Vagina (tissue), 2 donors: ENCODE measurements around the gene PPP2R2D. TPM values are rescaled to one million over a fixed set of nuclear protein-coding genes. Genes with fewer than 3 reads are reported as not detected.

Experiments
- DNase-seq, 2 donors: peaks; one replicate each; pipeline ENCODE4 v3.0.0-alpha.2; 2017; ENCODE audit errors: extremely low spot score in 2 of 2
- H3K27ac ChIP-seq: fragments of 200-600 bp; sonication (generic); one replicate; pipeline ENCODE4 v1.5.1; 2019
- H3K27me3 ChIP-seq: fragments of 200-600 bp; sonication (generic); one replicate; pipeline ENCODE4 v1.5.1; 2019
- H3K36me3 ChIP-seq, 2 donors: fragments of 200-600 bp; sonication (generic); one replicate each; pipeline ENCODE4 v1.5.1; 2017 to 2019
- H3K4me1 ChIP-seq: fragments of 200-600 bp; sonication (generic); one replicate; pipeline ENCODE4 v1.5.1; 2019
- H3K4me3 ChIP-seq, 2 donors: fragments of 200-600 bp; sonication (generic); 1 replicate in 1 of 2; 2 replicates in 1 of 2; pipeline ENCODE4 v1.5.1; 2016 to 2019
- H3K9me3 ChIP-seq: fragments of 200-600 bp; sonication (generic); one replicate; pipeline ENCODE4 v1.5.1; 2019
- POLR2A ChIP-seq, 2 donors: fragments of 450-650 bp; IDR thresholded peaks; one replicate each; pipeline ENCODE4 v1.6.1; 2017; ENCODE audit warnings: antibody characterized with exemption in 2 of 2, mild to moderate bottlenecking in 2 of 2, moderate library complexity in 2 of 2
- POLR2AphosphoS5 ChIP-seq, 2 donors: sonication (generic); formaldehyde crosslinking; IDR thresholded peaks; one replicate each; pipeline ENCODE4 v1.9.0; 2017; ENCODE audit warnings: antibody characterized with exemption in 2 of 2, mild to moderate bottlenecking in 2 of 2, low read depth in 1 of 2; ENCODE audit not compliant: insufficient read depth in 1 of 2
- intact Hi-C: fragments of 100-400 bp; cut with DNase I; formaldehyde crosslinking; loops from one replicate; pipeline ENCODE4 v1.15.1; 2023
- total RNA-seq: library from RNA; depleted of rRNA; stranded (reverse); fragments of >200 nt; gene quantifications from one replicate; pipeline ENCODE4 v1.2.3, GENCODE V29; 2016
- TF ChIP-seq, protein P1 (sequence below), 3 experiments: fragments of 450-650 bp in 2 of 3; fragments of 200-600 bp in 1 of 3; sonication (generic) in 1 of 3; IDR thresholded peaks; one replicate each; pipeline ENCODE4 v1.5.1; 2017 to 2019; ENCODE audit warnings: antibody characterized with exemption in 3 of 3, mild to moderate bottlenecking in 2 of 3, moderate library complexity in 2 of 3

PPP2R2D gene
- total RNA-seq, 1 donor from 2014 or later: 49.4 TPM

DNA sequence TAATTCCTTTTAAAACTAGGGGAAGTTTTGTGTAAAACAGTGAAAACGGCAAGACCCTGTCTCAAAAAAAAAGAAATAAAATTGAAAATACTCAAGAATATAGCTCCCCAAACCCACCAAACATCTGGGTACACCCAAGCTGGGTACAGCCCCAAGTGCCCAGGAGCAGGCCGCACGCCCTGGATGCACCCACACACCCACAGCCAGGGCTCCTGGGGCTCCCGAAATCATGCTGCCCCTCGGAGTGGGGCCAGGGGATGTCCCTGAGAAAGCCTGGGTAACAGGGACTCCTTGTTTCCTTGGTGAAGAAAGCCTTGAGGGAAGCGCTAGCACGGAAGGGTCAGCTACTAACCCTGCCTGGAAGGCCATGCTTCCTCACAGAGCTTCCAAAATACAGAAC is 70.8 kb downstream of the PPP2R2D start:
- peaks cover 0 to 37% of the 10 kb centered on the region in 2 donors for H3K36me3 ChIP-seq
- no peak for DNase-seq
- TF ChIP-seq, protein P1, sequence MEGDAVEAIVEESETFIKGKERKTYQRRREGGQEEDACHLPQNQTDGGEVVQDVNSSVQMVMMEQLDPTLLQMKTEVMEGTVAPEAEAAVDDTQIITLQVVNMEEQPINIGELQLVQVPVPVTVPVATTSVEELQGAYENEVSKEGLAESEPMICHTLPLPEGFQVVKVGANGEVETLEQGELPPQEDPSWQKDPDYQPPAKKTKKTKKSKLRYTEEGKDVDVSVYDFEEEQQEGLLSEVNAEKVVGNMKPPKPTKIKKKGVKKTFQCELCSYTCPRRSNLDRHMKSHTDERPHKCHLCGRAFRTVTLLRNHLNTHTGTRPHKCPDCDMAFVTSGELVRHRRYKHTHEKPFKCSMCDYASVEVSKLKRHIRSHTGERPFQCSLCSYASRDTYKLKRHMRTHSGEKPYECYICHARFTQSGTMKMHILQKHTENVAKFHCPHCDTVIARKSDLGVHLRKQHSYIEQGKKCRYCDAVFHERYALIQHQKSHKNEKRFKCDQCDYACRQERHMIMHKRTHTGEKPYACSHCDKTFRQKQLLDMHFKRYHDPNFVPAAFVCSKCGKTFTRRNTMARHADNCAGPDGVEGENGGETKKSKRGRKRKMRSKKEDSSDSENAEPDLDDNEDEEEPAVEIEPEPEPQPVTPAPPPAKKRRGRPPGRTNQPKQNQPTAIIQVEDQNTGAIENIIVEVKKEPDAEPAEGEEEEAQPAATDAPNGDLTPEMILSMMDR (IDR thresholded peaks at IDR 0.05): no peak
- no peak for TF ChIP-seq POLR2A (IDR thresholded peaks at IDR 0.05)
- peaks cover 7% of the 10 kb centered on the region for H3K4me1 ChIP-seq
- H3K4me3 ChIP-seq: no peak overlapping the region
- H3K27me3 ChIP-seq: no peaks in the 10 kb centered on the region
- intact Hi-C loops: no loop called here
- no peaks in the 10 kb centered on the region for H3K9me3 ChIP-seq
- no peak overlapping the region for H3K27ac ChIP-seq

- TF ChIP-seq POLR2AphosphoS5 (IDR thresholded peaks at IDR 0.05; ENCODE audit: insufficient read depth in 1 of 2, low read depth in 1 of 2) (no peak), POLR2A (IDR thresholded peaks at IDR 0.05) (no peak)
- TF ChIP-seq, protein P1 (IDR thresholded peaks at IDR 0.05): no peak
- no peak overlapping the region for H3K27ac ChIP-seq
- H3K36me3 ChIP-seq: peaks cover 0 to 37% of the 10 kb centered on the region in 2 donors
- no peaks in the 10 kb centered on the region for H3K9me3 ChIP-seq
- intact Hi-C loops: loop anchor here (1.0 kb wide), 1 partner anchor 31 kb away; no protein-coding TSS in a partner anchor
- no peaks in the 10 kb centered on the region for H3K27me3 ChIP-seq
- peaks cover 12% of the 10 kb centered on the region for H3K4me1 ChIP-seq
- no peak for DNase-seq
- no peak overlapping the region for H3K4me3 ChIP-seq
Measured at GRCh38 chr10:131972474-131973071, 71.8 kb downstream of the PPP2R2D start.

DNA sequence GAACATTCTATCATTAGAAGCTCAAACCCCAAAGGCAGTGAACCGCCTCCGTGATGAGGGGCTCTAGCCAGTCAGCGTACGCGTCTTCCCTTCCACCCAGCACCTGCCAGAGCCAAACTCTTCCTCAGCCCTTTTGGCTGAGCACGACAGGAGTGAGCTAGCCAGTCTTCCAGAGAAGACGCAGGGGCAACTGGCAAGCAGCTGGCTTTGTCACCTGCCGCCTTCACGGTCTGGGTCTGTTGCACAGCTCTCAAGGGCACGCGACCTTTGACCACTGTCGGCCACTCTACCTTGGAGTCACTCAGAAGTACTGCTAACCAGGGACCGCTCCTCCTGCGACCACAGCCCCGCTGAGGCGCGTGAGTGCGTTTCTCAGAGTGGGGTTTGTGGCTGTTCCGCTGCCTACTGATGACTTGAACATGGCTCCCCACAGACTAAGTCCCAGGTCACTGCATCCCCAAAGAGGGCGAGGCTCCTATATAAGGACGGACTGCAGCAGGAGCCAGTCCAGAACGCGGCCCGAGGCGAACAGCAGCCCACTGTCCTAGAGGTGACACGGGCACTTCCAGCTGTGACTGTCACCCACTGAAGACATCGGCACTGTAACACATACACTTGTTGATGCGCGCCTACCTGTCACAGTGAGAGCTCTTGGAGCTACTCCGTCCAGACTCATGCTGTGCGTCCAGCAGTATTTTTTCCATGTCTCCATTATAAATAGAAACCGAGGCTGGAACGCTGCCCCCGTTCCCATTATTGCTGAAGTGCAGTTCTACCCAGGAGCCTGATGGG is 72.5 kb downstream of the PPP2R2D start:
- intact Hi-C loops: no loop called here
- H3K9me3 ChIP-seq: no peaks in the 10 kb centered on the region
- TF ChIP-seq POLR2AphosphoS5 (IDR thresholded peaks at IDR 0.05; ENCODE audit: insufficient read depth in 1 of 2, low read depth in 1 of 2) (no peak), POLR2A (IDR thresholded peaks at IDR 0.05) (no peak)
- TF ChIP-seq, protein P1 (IDR thresholded peaks at IDR 0.05): no peak
- peaks cover 0 to 34% of the 10 kb centered on the region in 2 donors for H3K36me3 ChIP-seq
- H3K27me3 ChIP-seq: no peaks in the 10 kb centered on the region
- no peak overlapping the region for H3K4me3 ChIP-seq
- H3K4me1 ChIP-seq: peaks cover 18% of the 10 kb centered on the region
- no peak overlapping the region for H3K27ac ChIP-seq
- no peak for DNase-seq

DNA sequence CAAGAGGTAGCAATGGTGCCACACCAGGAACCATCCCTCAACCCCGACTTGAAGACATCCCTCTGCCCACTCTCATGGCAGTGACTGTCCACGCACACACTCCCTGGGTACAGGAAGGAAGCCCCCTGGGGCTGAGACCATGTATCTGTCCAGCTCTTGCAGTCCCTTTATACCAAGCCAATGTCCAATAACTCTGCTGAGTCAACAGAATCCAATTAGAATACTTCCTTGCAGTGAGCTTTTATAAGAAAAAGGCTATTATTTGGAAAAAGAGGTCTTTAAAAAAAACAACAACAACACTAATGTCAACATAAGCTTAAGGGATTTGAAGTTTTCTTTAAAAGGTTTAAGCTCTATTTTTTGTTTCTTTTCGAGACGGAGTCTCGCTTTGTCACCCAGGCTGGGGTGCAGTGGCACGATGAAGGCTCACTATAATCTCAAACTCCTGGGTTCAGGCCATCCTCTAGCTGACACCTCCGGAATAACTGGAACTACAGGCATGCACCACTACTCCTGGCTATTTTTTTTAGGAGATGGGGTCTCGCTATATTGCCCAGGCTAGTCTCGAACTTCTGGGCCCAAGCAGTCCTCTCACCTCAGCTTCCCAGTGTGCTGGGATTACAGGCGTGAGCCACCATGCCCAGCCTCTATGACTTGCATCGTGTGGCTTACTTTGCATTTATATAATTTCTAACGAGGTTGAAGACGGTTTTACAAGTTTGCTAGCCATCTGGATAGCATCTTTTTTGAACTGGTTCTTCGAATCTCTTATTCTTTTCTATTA is 73.4 kb downstream of the PPP2R2D start:
- Histone ChIP-seq H3K4me1 (peaks cover 27% of the 10 kb centered on the region), H3K27ac (no peak overlapping the region), H3K36me3 (peaks cover 0 to 25% of the 10 kb centered on the region in 2 donors), H3K9me3 (no peaks in the 10 kb centered on the region), H3K27me3 (no peaks in the 10 kb centered on the region), H3K4me3 (no peak overlapping the region)
- intact Hi-C loops: no loop called here
- TF ChIP-seq, protein P1 (IDR thresholded peaks at IDR 0.05): no peak
- TF ChIP-seq POLR2AphosphoS5 (IDR thresholded peaks at IDR 0.05; ENCODE audit: insufficient read depth in 1 of 2, low read depth in 1 of 2) (no peak), POLR2A (IDR thresholded peaks at IDR 0.05) (no peak)
- DNase-seq: no peak
